CD14-positive monocyte (primary cell): Measurements from ENCODE around the gene UFL1. TPM values are rescaled to one million over a fixed set of nuclear protein-coding genes. Genes with fewer than 3 reads are reported as not detected.

Experiments used
- DNase-seq, 3 donors: peaks; one replicate each; pipeline ENCODE4 v3.0.0-alpha.2; 2011 to 2022
- H2AFZ ChIP-seq: 2 replicates; pipeline ENCODE4 v1.6.0; 2012; ENCODE audit warnings: mild to moderate bottlenecking, low read depth, low read length, inconsistent platforms; ENCODE audit not compliant: insufficient read depth, poor library complexity, severe bottlenecking
- H3K27ac ChIP-seq, 2 donors: 1 replicate in 1 of 2; 2 replicates in 1 of 2; pipeline ENCODE4 v1.5.1; 2012 to 2013; ENCODE audit warnings: low read length in 2 of 2, control low read depth in 1 of 2, inconsistent platforms in 1 of 2, low read depth in 1 of 2, mild to moderate bottlenecking in 1 of 2
- H3K27me3 ChIP-seq, 2 donors: one replicate each; pipeline versions ENCODE4 v1.6.0 to v1.6.1; 2011 to 2013; ENCODE audit warnings: low read length in 2 of 2; ENCODE audit not compliant: control insufficient read depth in 2 of 2, insufficient read depth in 2 of 2
- H3K36me3 ChIP-seq, 2 donors: replicated peaks in 1 of 2; 1 replicate in 1 of 2; 2 replicates in 1 of 2; pipeline versions ENCODE4 v1.5.1 to v1.6.1; 2012 to 2013; ENCODE audit warnings: low read length in 2 of 2, control low read depth in 1 of 2, inconsistent platforms in 1 of 2, mild to moderate bottlenecking in 1 of 2; ENCODE audit not compliant: insufficient read depth in 2 of 2, control insufficient read depth in 1 of 2
- H3K4me1 ChIP-seq, 2 donors: 1 replicate in 1 of 2; 2 replicates in 1 of 2; pipeline versions ENCODE4 v1.5.1 to v1.6.1; 2012 to 2013; ENCODE audit warnings: low read length in 2 of 2, control low read depth in 1 of 2, inconsistent platforms in 1 of 2, mild to moderate bottlenecking in 1 of 2, moderate library complexity in 1 of 2; ENCODE audit not compliant: insufficient read depth in 2 of 2, control insufficient read depth in 1 of 2
- H3K4me2 ChIP-seq: replicated peaks from 2 replicates; pipeline ENCODE3; 2012; ENCODE audit warnings: low read length, moderate library complexity, mild to moderate bottlenecking; ENCODE audit not compliant: poor library complexity, severe bottlenecking; ENCODE audit errors: extremely low read depth
- H3K4me3 ChIP-seq, 3 experiments: fragments of 200-600 bp in 1 of 3; sonication (generic) in 1 of 3; replicated peaks in 1 of 3; 1 replicate in 2 of 3; 2 replicates in 1 of 3; pipeline ENCODE4 v1.5.1; 2011 to 2013; ENCODE audit warnings: low read length in 3 of 3, mild to moderate bottlenecking in 3 of 3, control low read depth in 2 of 3, low read depth in 2 of 3, inconsistent platforms in 1 of 3, moderate library complexity in 1 of 3
- H3K79me2 ChIP-seq: 2 replicates; pipeline ENCODE4 v1.6.0; 2012; ENCODE audit warnings: mild to moderate bottlenecking, control low read depth, inconsistent platforms, low read length, moderate library complexity; ENCODE audit not compliant: insufficient read depth
- H3K9ac ChIP-seq: 2 replicates; pipeline ENCODE4 v1.6.0; 2017; ENCODE audit warnings: low read length, mild to moderate bottlenecking; ENCODE audit not compliant: insufficient read depth, poor library complexity, severe bottlenecking
- H3K9me3 ChIP-seq, 2 donors: replicated peaks in 1 of 2; 1 replicate in 1 of 2; 2 replicates in 1 of 2; pipeline versions ENCODE4 v1.5.1 to v1.6.1; 2012 to 2013; ENCODE audit warnings: low read length in 2 of 2, control low read depth in 1 of 2; ENCODE audit not compliant: control insufficient read depth in 1 of 2, insufficient read depth in 1 of 2
- H4K20me1 ChIP-seq: 2 replicates; pipeline ENCODE4 v1.6.0; 2012; ENCODE audit warnings: mild to moderate bottlenecking, low read length, control low read depth, moderate library complexity; ENCODE audit not compliant: insufficient read depth
- H3K27ac Mint-ChIP-seq, 7 donors: one replicate each; pipeline ENCODE4 v1.8.0; 2020; ENCODE audit warnings: mild to moderate bottlenecking in 7 of 7, mixed read lengths in 7 of 7, moderate library complexity in 6 of 7, inconsistent platforms in 2 of 7
- H3K27me3 Mint-ChIP-seq, 3 donors: one replicate each; pipeline ENCODE4 v1.8.0; 2021 to 2022; ENCODE audit warnings: low read depth in 3 of 3, mild to moderate bottlenecking in 3 of 3, mixed read lengths in 3 of 3, moderate library complexity in 3 of 3, inconsistent platforms in 1 of 3
- H3K36me3 Mint-ChIP-seq, 2 donors: one replicate each; pipeline ENCODE4 v1.8.0; 2020; ENCODE audit warnings: mixed read lengths in 2 of 2, inconsistent platforms in 1 of 2, mild to moderate bottlenecking in 1 of 2
- H3K4me1 Mint-ChIP-seq: one replicate; pipeline ENCODE4 v1.8.0; 2020; ENCODE audit warnings: mild to moderate bottlenecking, mixed read lengths
- H3K4me3 Mint-ChIP-seq, 2 donors: one replicate each; pipeline ENCODE4 v1.8.0; 2020; ENCODE audit warnings: mild to moderate bottlenecking in 2 of 2, mixed read lengths in 2 of 2, moderate library complexity in 1 of 2
- H3K9me3 Mint-ChIP-seq, 7 donors: one replicate each; pipeline ENCODE4 v1.8.0; 2020 to 2022; ENCODE audit warnings: mixed read lengths in 7 of 7, mild to moderate bottlenecking in 6 of 7, moderate library complexity in 6 of 7, inconsistent platforms in 2 of 7
- WGBS: methylation state at CpG from one replicate; pipeline ENCODE4 v1.1.5; 2013; ENCODE audit warnings: missing lambda C conversion rate; ENCODE audit not compliant: insufficient coverage; 5-methylcytosine and 5-hydroxymethylcytosine counted together
- intact Hi-C, 2 donors: fragments of 100-400 bp; cut with micrococcal nuclease; formaldehyde crosslinking; loops; one replicate each; pipeline versions ENCODE4 v1.15.0 to v1.15.1; 2023
- polyA plus RNA-seq, 3 donors: library from polyadenylated mRNA; depleted of rRNA in 1 of 3; unstranded in 2 of 3; stranded (reverse) in 1 of 3; fragments of 300-500 nt in 2 of 3; fragments of >200 nt in 1 of 3; fragmentation: Illumina TruSeq in 2 of 3; gene quantifications; 1 replicate in 2 of 3; 2 replicates in 1 of 3; pipeline ENCODE4 v1.2.3, GENCODE V29; 2012 to 2021
- TF ChIP-seq, protein P1 (sequence below): fragments of 200-600 bp; IDR thresholded peaks from one replicate; pipeline ENCODE4 v1.8.0; 2022; ENCODE audit warnings: antibody characterized with exemption, mild to moderate bottlenecking

Gene UFL1
- polyA plus RNA-seq, 3 donors, result 5.4 to 16.3 (median 12.6) TPM

GRCh38 chr6:96478695-96479094 lies 42.9 kb upstream of the UFL1 start:
- DNase-seq, result no peak
- no peaks in the 10 kb centered on the region for H3K79me2 ChIP-seq
- H3K36me3 Mint-ChIP-seq, result no peaks in the 10 kb centered on the region
- H3K4me3 Mint-ChIP-seq, result no peak overlapping the region
- no peak overlapping the region for H3K27ac Mint-ChIP-seq
- 94% methylated on average over 2 of the region's 5 CpGs for WGBS
- peaks cover 0 to 14% of the 10 kb centered on the region in 2 donors for H3K9me3 ChIP-seq
- H2AFZ ChIP-seq, result no peak overlapping the region
- H3K27me3 Mint-ChIP-seq, result peaks cover 0 to 2% (median 1%) of the 10 kb centered on the region in 3 donors
- H3K4me1 Mint-ChIP-seq, result no peaks in the 10 kb centered on the region
- peaks cover 3 to 13% (median 9%) of the 10 kb centered on the region in 7 donors for H3K9me3 Mint-ChIP-seq
- TF ChIP-seq, protein P1, sequence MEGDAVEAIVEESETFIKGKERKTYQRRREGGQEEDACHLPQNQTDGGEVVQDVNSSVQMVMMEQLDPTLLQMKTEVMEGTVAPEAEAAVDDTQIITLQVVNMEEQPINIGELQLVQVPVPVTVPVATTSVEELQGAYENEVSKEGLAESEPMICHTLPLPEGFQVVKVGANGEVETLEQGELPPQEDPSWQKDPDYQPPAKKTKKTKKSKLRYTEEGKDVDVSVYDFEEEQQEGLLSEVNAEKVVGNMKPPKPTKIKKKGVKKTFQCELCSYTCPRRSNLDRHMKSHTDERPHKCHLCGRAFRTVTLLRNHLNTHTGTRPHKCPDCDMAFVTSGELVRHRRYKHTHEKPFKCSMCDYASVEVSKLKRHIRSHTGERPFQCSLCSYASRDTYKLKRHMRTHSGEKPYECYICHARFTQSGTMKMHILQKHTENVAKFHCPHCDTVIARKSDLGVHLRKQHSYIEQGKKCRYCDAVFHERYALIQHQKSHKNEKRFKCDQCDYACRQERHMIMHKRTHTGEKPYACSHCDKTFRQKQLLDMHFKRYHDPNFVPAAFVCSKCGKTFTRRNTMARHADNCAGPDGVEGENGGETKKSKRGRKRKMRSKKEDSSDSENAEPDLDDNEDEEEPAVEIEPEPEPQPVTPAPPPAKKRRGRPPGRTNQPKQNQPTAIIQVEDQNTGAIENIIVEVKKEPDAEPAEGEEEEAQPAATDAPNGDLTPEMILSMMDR, result no peak
- H3K9ac ChIP-seq, result no peak overlapping the region
- H4K20me1 ChIP-seq, result no peaks in the 10 kb centered on the region
- H3K4me2 ChIP-seq, result no peak overlapping the region
- no peaks in the 10 kb centered on the region for H3K36me3 ChIP-seq
- H3K4me3 ChIP-seq, result no peak overlapping the region
- intact Hi-C loops, result no loop called here
- no peak overlapping the region for H3K27ac ChIP-seq
- no peaks in the 10 kb centered on the region for H3K4me1 ChIP-seq
- H3K27me3 ChIP-seq, result no peaks in the 10 kb centered on the region

DNA sequence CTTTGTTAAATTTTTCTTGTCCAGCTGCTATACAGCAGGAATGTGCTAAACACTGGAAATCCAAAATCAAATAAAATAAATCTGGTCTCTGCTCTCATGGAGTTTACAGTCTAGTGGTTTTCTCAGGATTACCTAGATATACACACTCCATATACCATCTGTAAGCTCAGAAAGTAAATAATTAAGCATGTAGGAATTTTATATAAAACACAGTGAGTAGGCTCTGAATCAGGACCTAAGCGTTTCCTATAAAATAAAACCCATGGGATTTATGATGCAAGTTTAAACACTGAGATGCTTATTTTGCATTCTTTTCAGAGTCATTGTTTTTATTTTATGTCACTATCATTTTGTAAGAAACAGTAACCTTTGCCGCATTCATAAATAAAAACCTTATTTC lies 29.7 kb upstream of the UFL1 start:
- no peaks in the 10 kb centered on the region for H3K36me3 ChIP-seq

More for the DNA sequence above, 29.7 kb upstream of the UFL1 start:
- no CpG with 5 or more reads among the region's 2 CpGs for WGBS
- Histone ChIP-seq H3K9me3 (peaks cover 5 to 9% of the 10 kb centered on the region in 2 donors), H4K20me1 (no peaks in the 10 kb centered on the region), H3K9ac (no peak overlapping the region), H3K4me3 (no peak overlapping the region), H3K79me2 (no peaks in the 10 kb centered on the region), H2AFZ (no peak overlapping the region), H3K4me1 (no peaks in the 10 kb centered on the region), H3K27me3 (no peaks in the 10 kb centered on the region), H3K27ac (no peak overlapping the region), H3K4me2 (no peak overlapping the region)
- intact Hi-C loops, result no loop called here
- H3K9me3 Mint-ChIP-seq, result peaks cover 5 to 35% (median 24%) of the 10 kb centered on the region in 7 donors
- no peaks in the 10 kb centered on the region for H3K4me1 Mint-ChIP-seq
- DNase-seq, result no peak
- no peaks in the 10 kb centered on the region for H3K27me3 Mint-ChIP-seq
- no peaks in the 10 kb centered on the region for H3K36me3 Mint-ChIP-seq
- TF ChIP-seq, protein P1, result no peak
- no peak overlapping the region for H3K27ac Mint-ChIP-seq
- H3K4me3 Mint-ChIP-seq, result no peak overlapping the region
